Lower leg skin (tissue), 4 donors: ENCODE data around the gene DUSP6. TPM values are rescaled to one million over a fixed set of nuclear protein-coding genes. Genes with fewer than 3 reads are reported as not detected.

Experiments
- DNase-seq, 2 donors: peaks; one replicate each; pipeline ENCODE4 v3.0.0-alpha.2; 2019; ENCODE audit warnings: low spot score in 2 of 2
- H3K4me3 ChIP-seq: fragments of 200-600 bp; sonication (generic); 2 replicates; pipeline ENCODE4 v1.5.1; 2017; ENCODE audit warnings: mild to moderate bottlenecking, low read depth; ENCODE audit not compliant: poor library complexity, severe bottlenecking
- POLR2A ChIP-seq, 2 donors: fragments of 450-650 bp; IDR thresholded peaks; one replicate each; pipeline ENCODE4 v1.6.1; 2016 to 2017; ENCODE audit warnings: antibody characterized with exemption in 2 of 2, mild to moderate bottlenecking in 1 of 2, moderate library complexity in 1 of 2
- WGBS, 2 donors: methylation state at CpG; one replicate each; pipeline ENCODE4 v1.1.5; 2018; 5-methylcytosine and 5-hydroxymethylcytosine counted together
- intact Hi-C: fragments of 100-400 bp; cut with DNase I; formaldehyde crosslinking; loops from one replicate; pipeline ENCODE4 v1.15.0; 2023; ENCODE audit warnings: low total_unique reads
- total RNA-seq, 4 donors: library from RNA; depleted of rRNA; stranded (reverse); fragments of >200 nt; gene quantifications; one replicate each; pipeline ENCODE4 v1.1.0, GENCODE V29; 2016
- TF ChIP-seq, protein P1 (sequence below), 3 donors: fragments of 450-650 bp; IDR thresholded peaks; one replicate each; pipeline ENCODE4 v1.5.1; 2016; ENCODE audit warnings: antibody characterized with exemption in 3 of 3, mild to moderate bottlenecking in 3 of 3, moderate library complexity in 2 of 3

The DUSP6 gene
- total RNA-seq, 4 donors from 2014 or later: 29.6 to 57.5 (median 41.9) TPM

DNA sequence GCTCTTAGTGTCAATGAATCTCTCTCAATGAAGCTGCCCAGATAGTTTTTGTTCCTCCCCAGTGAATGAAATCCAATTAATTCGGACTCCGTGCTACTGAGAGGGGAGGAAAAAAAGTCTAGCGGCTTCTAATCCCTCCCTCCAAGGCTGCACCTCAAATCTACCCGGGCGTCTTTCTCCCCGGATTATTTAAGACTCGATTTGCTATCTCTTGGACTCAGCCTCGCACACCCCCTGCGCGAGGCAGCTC lies 134 bp downstream of the DUSP6 start:
- TF ChIP-seq POLR2A (IDR thresholded peaks at IDR 0.05): no peak
- TF ChIP-seq, protein P1, sequence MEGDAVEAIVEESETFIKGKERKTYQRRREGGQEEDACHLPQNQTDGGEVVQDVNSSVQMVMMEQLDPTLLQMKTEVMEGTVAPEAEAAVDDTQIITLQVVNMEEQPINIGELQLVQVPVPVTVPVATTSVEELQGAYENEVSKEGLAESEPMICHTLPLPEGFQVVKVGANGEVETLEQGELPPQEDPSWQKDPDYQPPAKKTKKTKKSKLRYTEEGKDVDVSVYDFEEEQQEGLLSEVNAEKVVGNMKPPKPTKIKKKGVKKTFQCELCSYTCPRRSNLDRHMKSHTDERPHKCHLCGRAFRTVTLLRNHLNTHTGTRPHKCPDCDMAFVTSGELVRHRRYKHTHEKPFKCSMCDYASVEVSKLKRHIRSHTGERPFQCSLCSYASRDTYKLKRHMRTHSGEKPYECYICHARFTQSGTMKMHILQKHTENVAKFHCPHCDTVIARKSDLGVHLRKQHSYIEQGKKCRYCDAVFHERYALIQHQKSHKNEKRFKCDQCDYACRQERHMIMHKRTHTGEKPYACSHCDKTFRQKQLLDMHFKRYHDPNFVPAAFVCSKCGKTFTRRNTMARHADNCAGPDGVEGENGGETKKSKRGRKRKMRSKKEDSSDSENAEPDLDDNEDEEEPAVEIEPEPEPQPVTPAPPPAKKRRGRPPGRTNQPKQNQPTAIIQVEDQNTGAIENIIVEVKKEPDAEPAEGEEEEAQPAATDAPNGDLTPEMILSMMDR (IDR thresholded peaks at IDR 0.05): no peak
- no peak for DNase-seq
- 0% methylated on average over 10 of the region's 10 CpGs for whole genome bisulfite sequencing, 2 donors
- intact Hi-C loops: loop anchor here (5.0 kb wide), 1 partner anchor 300 kb away; no protein-coding TSS in a partner anchor
- H3K4me3 ChIP-seq: peak overlapping the region; percentile 51

DNA sequence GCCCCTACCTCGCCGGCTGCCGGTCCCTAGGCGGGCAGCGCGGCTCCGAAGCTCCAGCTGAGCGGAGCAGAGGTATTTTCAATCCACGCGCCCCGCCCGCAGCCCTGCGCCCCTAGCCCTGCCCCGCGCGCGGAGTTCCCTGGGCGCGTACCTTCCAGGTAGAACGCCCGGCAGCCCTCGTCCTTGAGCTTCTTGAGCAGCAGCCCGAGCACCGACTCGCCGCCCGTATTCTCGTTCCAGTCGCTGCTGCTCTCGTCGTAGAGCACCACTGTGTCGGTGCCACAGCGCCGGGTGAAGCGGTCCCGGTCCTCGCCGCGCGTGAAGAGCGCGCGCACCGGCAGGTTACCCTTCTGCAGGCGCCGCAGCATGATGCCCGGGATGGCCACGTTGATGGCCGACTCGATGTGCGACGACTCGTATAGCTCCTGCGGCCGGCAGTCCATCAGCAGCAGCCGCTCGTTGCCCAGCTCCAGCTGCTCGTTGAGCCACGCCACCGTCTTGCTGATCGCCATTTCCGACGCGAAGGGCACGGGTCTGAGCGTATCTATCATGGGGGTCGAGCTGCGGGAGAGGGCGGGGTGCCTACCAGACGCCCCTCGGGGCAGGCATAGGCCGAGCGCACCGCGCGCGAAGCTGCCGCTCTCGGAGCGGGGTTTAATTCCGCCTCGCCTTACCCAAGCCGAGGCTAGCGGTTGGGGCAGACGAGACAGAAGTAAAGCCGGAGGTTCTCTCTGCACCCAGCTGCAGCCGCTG lies 636 bp downstream of the DUSP6 start:
- DNase-seq: no peak
- H3K4me3 ChIP-seq: peak overlapping the region; percentile 51
- 0 to 1% methylated on average over 72 to 87 of the region's 87 CpGs for WGBS, 2 donors
- no peak for TF ChIP-seq POLR2A (IDR thresholded peaks at IDR 0.05)
- TF ChIP-seq, protein P1 (IDR thresholded peaks at IDR 0.05): no peak
- intact Hi-C loops: loop anchor here (5.0 kb wide), 1 partner anchor 299 kb away; no protein-coding TSS in a partner anchor

DNA sequence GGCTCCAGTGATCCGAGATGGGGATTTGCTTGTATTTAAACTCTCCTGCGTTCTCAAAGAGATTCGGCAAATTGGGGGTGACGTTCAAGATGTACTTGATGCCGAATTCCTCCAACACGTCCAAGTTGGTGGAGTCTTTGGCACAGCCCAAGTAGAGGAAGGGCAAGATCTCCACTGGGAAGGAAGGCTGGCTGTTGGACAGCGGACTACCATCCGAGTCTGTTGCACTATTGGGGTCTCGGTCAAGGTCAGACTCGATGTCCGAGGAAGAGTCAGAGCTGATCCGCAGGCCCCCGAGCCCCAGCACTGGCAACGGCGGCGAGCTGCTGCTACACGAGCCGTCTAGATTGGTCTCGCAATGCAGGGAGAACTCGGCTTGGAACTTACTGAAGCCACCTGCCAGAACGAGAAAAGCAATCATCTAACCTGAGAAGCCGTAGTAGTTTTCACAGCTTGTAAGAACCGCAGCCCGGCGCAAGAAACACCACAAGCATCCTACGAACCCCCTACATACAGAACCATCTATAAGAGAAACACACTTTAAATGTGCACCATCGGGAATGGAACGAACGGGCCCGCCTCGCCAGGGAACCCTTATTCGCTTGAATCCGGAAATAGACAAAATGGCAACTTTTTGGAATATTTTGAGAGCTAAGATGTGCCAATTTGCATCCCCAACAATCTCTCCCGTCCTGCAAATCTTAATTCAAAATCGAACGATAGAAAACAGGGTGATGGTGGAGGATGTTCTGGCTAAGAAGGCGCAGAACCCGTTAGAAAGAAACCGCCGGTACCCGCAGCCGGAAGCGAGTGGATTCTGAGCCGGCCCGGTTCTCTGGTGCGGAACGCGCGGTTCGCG lies 1.4 kb downstream of the DUSP6 start:
- no peak for TF ChIP-seq POLR2A (IDR thresholded peaks at IDR 0.05)
- TF ChIP-seq, protein P1 (IDR thresholded peaks at IDR 0.05): no peak
- H3K4me3 ChIP-seq: peak overlapping the region; percentile 51
- DNase-seq: no peak
- intact Hi-C loops: loop anchor here (5.0 kb wide), 1 partner anchor 299 kb away; no protein-coding TSS in a partner anchor
- 9 to 10% methylated on average over 38 to 51 of the region's 51 CpGs for WGBS, 2 donors

DNA sequence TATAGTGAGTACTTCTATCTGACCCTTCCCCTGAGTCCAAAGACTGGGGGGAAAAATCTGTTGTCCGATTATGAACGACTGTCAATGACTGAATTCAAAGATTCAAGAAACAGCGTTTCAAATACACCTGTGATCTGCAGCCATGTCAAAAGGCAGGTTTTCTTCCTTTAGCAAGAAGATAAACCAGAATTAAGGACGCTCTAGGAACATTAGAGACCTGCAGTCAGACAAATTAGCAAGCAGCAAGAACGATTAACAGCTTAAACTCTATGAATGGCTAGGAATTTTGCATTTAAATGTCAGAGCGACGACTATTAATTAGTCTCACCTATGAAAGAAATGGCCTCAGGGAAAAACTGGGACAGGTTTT lies 2.1 kb downstream of the DUSP6 start:
- TF ChIP-seq, protein P1 (IDR thresholded peaks at IDR 0.05): no peak
- TF ChIP-seq POLR2A (IDR thresholded peaks at IDR 0.05): no peak
- intact Hi-C loops: loop anchor here (5.0 kb wide), 1 partner anchor 298 kb away; no protein-coding TSS in a partner anchor
- 28 to 37% methylated on average over 7 of the region's 7 CpGs for WGBS, 2 donors
- peak overlapping the region; percentile 51 for H3K4me3 ChIP-seq
- no peak for DNase-seq

DNA sequence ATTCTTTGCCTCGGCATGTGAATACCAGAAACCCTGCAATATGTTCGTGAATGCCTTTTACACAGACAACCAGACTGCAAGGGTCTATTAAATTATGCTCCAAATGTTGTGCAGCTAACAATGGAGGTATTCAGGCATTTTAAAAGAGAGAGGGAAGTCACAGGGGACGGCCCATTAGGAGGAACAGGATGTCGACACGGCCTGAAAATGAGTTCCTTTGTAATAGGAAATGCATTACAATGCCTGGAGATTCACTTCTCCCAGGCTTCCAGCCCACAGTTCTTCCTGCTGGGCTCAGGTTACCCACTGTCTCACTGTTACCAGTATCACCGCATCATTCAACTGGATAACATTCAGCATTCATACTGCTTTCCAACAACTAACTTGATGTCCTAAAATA lies 2.5 kb downstream of the DUSP6 start:
- peak overlapping the region; percentile 51 for H3K4me3 ChIP-seq
- TF ChIP-seq, protein P1 (IDR thresholded peaks at IDR 0.05): no peak
- no peak for TF ChIP-seq POLR2A (IDR thresholded peaks at IDR 0.05)
- intact Hi-C loops: loop anchor here (5.0 kb wide), 1 partner anchor 298 kb away; no protein-coding TSS in a partner anchor
- DNase-seq: peak in 1 of 2 donors; percentile 47
- 19 to 29% methylated on average over 6 of the region's 6 CpGs for WGBS, 2 donors
